GM12873 (cell line): ENCODE results near the gene KRTAP4-6.

Experiments used
- CTCF ChIP-seq: IDR thresholded peaks from 2 replicates; pipeline ENCODE4 v1.5.1; 2012; ENCODE audit warnings: low read depth, mild to moderate bottlenecking, moderate library complexity, low read length, control low read depth; ENCODE audit not compliant: insufficient read depth; ENCODE audit errors: missing control alignments

The KRTAP4-6 gene

GRCh38 chr17:41177727-41178271, 37.5 kb upstream of the KRTAP4-6 start, which contains the start of gene KRTAP4-2:
TSS of gene KRTAP4-2 (minus strand) at chr17:41178221. CDS start at chr17:41178164, 57 bp downstream.
- no peak for TF ChIP-seq CTCF

- TF ChIP-seq CTCF, result no peak
Measured at GRCh38 chr17:41176744-41177387, 36.5 kb upstream of the KRTAP4-6 start.

DNA sequence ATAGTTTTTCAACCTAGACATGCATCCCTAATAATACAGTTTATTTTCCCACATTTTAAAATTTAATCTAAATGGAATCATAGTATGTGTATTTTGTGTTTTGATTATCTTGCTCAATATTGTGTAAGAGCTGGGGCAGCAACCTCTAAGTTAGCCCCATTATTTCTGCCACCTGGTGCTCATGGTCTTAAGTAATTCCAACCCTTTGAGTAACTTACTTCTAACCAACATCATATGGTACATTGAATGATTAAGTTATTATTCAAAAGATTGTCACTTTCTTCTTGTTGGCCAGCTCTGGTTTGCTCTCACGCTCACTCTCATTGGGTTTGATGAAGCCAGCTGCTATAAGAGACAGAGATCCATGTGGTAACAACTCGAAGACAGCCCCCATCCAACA, 31.5 kb upstream of the KRTAP4-6 start:
- TF ChIP-seq CTCF, result no peak

DNA sequence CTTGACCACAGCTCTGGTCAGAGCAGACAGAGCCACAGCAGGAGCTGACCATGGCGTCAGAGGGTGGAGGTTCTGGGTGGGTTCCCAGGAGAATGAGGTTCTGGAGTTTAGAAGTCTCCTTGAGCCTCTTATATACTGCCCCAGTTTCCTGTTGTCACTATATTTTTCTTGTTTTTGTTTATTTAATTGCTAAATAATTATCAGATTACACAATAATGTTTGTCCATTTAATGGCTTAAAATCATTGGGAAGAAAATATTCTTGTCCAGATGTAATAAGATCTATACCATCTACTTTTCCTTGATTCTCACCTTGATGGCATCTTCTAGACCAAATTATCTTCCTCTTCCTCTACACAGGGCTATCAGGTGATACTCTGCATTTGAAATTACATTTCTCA, 27.8 kb upstream of the KRTAP4-6 start, which contains the start of gene KRTAP4-3:
Gene KRTAP4-3, minus strand, starts transcription at position 101 of the 400 bp plus-strand sequence. Its CDS starts 49 bp downstream, at position 52.
- TF ChIP-seq CTCF, result no peak

DNA sequence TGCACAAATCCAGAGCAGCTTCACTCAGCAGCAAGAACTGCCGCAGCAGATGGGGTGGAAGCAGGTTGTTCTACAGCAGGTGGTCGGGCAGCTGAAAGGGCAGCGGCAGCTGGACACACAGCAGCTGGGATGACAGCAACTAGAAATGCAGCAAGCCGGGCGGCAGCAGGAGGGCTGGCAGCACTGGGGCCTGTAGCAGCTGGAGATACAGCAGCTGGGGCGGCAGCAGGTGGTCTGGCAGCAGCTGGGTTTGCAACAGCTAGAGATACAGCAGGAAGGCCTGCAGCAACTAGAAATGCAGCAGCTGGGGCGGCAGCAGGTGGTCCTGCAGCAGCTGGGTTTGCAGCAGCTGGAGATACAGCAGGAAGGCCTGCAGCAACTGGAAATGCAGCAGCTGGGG, 27.2 kb upstream of the KRTAP4-6 start:
- no peak for TF ChIP-seq CTCF

DNA sequence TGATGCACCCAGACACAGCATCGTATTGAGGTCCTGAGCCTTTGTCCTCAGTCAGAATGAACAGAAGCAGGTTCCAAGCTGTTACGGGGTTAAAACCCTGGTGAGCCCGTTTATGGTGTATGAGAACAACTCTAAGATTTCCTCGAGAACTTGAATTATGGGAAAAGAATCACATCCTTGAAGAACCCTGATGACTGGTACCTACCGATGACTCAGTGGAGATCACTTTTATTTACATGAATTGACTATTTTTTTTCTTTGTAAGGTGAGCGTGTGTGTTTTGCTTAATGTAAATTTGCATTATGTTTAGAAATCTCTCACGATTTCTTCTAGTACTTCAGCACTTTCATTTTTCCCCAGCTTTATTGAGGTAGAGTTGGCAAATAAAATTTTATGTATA, 23.5 kb upstream of the KRTAP4-6 start:
- TF ChIP-seq CTCF, result no peak

DNA sequence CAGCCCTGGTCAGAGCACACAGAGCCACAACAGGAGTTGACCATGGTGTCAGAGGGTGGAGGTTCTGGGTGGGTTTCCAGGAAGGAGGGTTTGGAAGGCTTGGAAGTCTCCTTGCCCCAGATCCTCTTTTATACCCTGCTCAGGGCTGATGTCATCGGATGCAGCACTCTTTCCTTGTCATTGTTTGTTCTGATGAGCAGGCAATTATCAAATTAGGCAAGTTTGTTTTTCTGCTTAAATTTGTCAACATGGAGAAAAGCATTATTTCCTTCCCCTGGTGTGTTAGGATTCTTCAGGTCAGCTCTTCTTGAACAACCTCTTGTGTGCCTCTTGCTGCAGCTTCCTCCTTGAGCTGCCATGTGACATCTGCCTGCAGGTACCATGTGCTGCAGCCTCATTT, 20.3 kb upstream of the KRTAP4-6 start, which contains the start of gene KRTAP4-4:
Gene KRTAP4-4, minus strand, starts transcription at position 101 of the 400 bp plus-strand sequence. Its CDS starts 57 bp downstream, at position 44.
- TF ChIP-seq CTCF, result no peak
